NB4 (cell line): Measurements from ENCODE around the gene TTLL7.
"Not testable (repeated sequence)": the region's sequence is repeated elsewhere in the genome, so short reads cannot be mapped to it uniquely, and the experiment has no call there.

ENCODE experiments used
- DNase-seq: peaks from one replicate; pipeline ENCODE4 v3.0.0; 2010; ENCODE audit warnings: low read depth
- H3K4me3 ChIP-seq: one replicate; pipeline ENCODE4 v1.5.1; 2011; ENCODE audit warnings: mild to moderate bottlenecking, low read depth, low read length, moderate library complexity
- CTCF ChIP-seq: IDR thresholded peaks from one replicate; pipeline ENCODE4 v1.5.1; 2012; ENCODE audit warnings: low read depth, low read length
- MAX ChIP-seq: IDR thresholded peaks from 2 replicates; pipeline ENCODE4 v1.6.1; 2011; ENCODE audit warnings: low read depth, low read length
- MYC ChIP-seq: IDR thresholded peaks from 2 replicates; pipeline ENCODE4 v1.6.1; 2011; ENCODE audit warnings: low read depth, low read length
- POLR2A ChIP-seq: IDR thresholded peaks from 2 replicates; pipeline ENCODE4 v1.6.1; 2011; ENCODE audit warnings: mild to moderate bottlenecking; ENCODE audit not compliant: insufficient read length; ENCODE audit errors: extremely low read depth

The TTLL7 gene

GRCh38 chr1:83995649-83996048, 3.3 kb downstream of the TTLL7 start:
- no peak overlapping the region for H3K4me3 ChIP-seq
- DNase-seq = no peak
- TF ChIP-seq POLR2A = no peak
- no peak for TF ChIP-seq MYC
- no peak for TF ChIP-seq CTCF
- no peak for TF ChIP-seq MAX

GRCh38 chr1:83994111-83994510, 4.8 kb downstream of the TTLL7 start:
- TF ChIP-seq MYC (no peak), MAX (no peak), CTCF (no peak), POLR2A (no peak)

GRCh38 chr1:83990734-83991133, 8.2 kb downstream of the TTLL7 start:
- DNase-seq = no peak
- TF ChIP-seq MYC (no peak), MAX (no peak)
- no peak overlapping the region for H3K4me3 ChIP-seq

More at GRCh38 chr1:83994111-83994510, 4.8 kb downstream of the TTLL7 start:
- H3K4me3 ChIP-seq = no peak overlapping the region
- DNase-seq = no peak

- no peak for TF ChIP-seq CTCF
- no peak for TF ChIP-seq MAX
- TF ChIP-seq MYC = no peak
- no peak for TF ChIP-seq POLR2A
- no peak for DNase-seq
- H3K4me3 ChIP-seq = no peak overlapping the region
These were observed 13.9 kb downstream of the TTLL7 start for GRCh38 chr1:83985048-83985447.

GRCh38 chr1:83983918-83984317, 15.0 kb downstream of the TTLL7 start:
- not testable (repeated sequence) for DNase-seq, H3K4me3 ChIP-seq

GRCh38 chr1:83978056-83978455, 20.9 kb downstream of the TTLL7 start:
- H3K4me3 ChIP-seq = no peak overlapping the region

More at GRCh38 chr1:83978056-83978455, 20.9 kb downstream of the TTLL7 start:
- TF ChIP-seq POLR2A = no peak
- TF ChIP-seq MAX = no peak
- TF ChIP-seq MYC = no peak
- TF ChIP-seq CTCF = no peak
- no peak for DNase-seq
